Adipocyte (in vitro differentiated cells): ENCODE results near the gene ERLIN1.
A peak's percentile ranks its signal among the peaks of the same experiment; 100 is the strongest.

Experiments
- DNase-seq: peaks from one replicate; pipeline ENCODE4 v3.0.0-alpha.2; 2015; ENCODE audit warnings: low read depth
- H3K27me3 ChIP-seq: replicated peaks from 2 replicates; pipeline ENCODE4 v1.7.0; 2013; ENCODE audit warnings: mild to moderate bottlenecking, low read length, moderate library complexity; ENCODE audit not compliant: control insufficient read depth, insufficient read depth
- H3K36me3 ChIP-seq: 2 replicates; pipeline ENCODE4 v1.7.0; 2013; ENCODE audit warnings: low read length, mild to moderate bottlenecking, moderate library complexity; ENCODE audit not compliant: control insufficient read depth, insufficient read depth, severe bottlenecking
- H3K4me1 ChIP-seq: 2 replicates; pipeline ENCODE4 v1.7.0; 2013; ENCODE audit warnings: mild to moderate bottlenecking, low read length, moderate library complexity; ENCODE audit not compliant: control insufficient read depth, insufficient read depth
- H3K4me3 ChIP-seq: 2 replicates; pipeline ENCODE4 v1.7.0; 2013; ENCODE audit warnings: mild to moderate bottlenecking, low read length, moderate library complexity
- H3K9ac ChIP-seq: 2 replicates; pipeline ENCODE4 v1.7.0; 2013; ENCODE audit warnings: mild to moderate bottlenecking, low read length, moderate library complexity
- H3K9me3 ChIP-seq: 2 replicates; pipeline ENCODE4 v1.7.0; 2013; ENCODE audit warnings: mild to moderate bottlenecking, low read length, moderate library complexity; ENCODE audit not compliant: control insufficient read depth

The ERLIN1 gene

DNA sequence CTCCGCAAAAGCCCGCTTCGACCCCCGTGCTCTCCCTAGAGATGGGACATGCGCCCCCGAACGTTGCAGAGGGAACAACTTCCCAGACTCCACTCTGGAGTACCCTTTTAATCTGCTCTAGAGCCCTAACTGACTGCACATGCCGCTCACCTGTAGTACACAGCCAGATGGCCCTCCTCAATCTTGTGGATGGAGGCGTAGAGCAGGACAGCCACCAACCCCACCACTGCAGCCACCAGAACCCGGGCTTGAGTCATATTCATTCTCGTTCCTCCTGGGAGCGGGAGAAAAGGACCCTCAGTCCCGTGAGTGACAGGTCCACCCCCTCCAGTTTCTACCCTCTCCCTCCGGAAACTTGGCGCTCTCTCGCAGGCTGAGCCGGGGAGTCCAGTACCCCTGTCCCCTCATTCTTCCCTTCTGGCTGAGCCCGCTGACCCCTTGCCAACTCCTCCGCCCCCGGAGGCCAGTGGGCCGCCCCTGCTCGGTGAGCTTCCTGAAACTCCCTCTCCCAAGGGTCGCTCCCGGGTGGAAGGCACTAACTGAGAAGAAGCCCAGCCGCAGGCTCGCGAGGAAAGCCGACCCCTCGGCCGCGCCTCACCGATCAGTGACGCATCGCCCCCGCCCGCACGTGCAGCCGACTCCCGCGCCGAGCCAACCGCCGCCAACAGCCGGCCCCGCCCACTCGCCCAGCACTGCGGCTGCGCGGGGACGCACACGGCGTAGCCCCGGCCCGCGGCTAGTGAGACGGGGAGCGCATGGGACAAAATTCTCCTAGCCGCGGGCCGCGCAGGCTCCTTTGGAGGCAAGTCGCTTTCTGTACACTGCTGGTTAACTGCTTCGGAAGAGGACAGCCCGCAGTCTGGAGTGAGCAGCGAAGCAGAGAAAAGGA is at the start of gene ERLIN1:
Gene ERLIN1, minus strand, starts transcription at position 666 of the 889 bp plus-strand sequence. Its CDS starts 403 bp downstream, at position 263.
- Histone ChIP-seq H3K36me3 (peaks cover 25% of the 10 kb centered on the region), H3K27me3 (no peaks in the 10 kb centered on the region), H3K9me3 (no peaks in the 10 kb centered on the region), H3K4me3 (peak within 1 kb of the TSS; percentile 86), H3K9ac (peak within 1 kb of the TSS; percentile 88), H3K4me1 (peaks cover 42% of the 10 kb centered on the region)
- peak; percentile 98 for DNase-seq

DNA sequence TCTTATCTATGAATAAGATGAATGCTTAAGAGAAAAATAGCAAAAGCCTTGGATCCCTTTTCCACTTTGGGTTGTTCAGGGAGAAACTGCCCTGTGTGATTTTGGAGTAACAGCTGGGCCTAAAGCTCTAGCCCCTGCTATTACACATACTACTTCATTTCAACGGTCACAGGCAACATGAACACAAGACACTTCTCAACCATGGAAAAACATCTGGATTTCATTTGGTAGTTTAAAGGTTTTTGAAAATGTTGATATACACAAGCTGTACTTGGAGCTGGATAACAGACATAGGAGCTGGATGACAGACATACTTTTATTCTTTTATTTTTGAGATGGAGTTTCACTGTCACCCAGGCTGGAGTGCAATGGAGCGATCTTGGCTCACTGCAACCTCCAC is 46.3 kb upstream of the ERLIN1 start:
- peak; percentile 79 for DNase-seq
- peaks cover 16% of the 10 kb centered on the region for H3K4me1 ChIP-seq

DNA sequence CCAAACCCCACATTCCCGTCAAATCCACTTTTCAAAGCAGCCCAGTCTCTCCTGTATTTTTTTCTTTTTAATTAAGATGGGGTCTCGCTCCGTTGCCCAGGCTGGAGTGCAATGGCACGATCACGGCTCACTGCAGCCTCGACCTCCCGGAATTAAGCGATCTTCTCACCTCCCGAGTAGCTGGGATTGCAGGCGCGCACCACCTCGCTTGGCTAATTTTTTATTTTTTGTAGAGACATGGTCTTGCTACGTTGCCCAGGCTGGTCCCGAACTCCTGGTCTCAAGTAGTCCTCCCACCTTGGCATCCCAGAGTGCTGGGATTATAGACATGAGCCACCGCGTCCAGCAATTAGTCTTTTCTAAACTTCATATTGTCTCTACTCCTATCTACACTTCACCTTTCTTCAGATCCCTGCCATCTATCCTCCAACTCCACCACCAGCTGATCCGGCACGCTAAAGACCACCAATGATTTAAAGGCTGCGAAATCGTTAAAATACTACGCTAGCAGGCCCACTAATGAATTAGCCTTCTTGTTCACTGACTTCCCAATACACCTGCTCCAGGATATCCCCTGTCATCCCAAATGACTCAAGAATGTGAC is 44.1 kb upstream of the ERLIN1 start:
- H3K4me1 ChIP-seq = peaks cover 16% of the 10 kb centered on the region
- H3K4me3 ChIP-seq = peak overlapping the region; percentile 97
- DNase-seq = no peak
- no peaks in the 10 kb centered on the region for H3K9me3 ChIP-seq
- peaks cover 41% of the 10 kb centered on the region for H3K36me3 ChIP-seq
- peak overlapping the region; percentile 94 for H3K9ac ChIP-seq
- H3K27me3 ChIP-seq = no peaks in the 10 kb centered on the region

More for the DNA sequence above, 46.3 kb upstream of the ERLIN1 start:
- Histone ChIP-seq H3K27me3 (no peaks in the 10 kb centered on the region), H3K4me3 (no peak overlapping the region), H3K9ac (no peak overlapping the region), H3K9me3 (no peaks in the 10 kb centered on the region), H3K36me3 (peaks cover 51% of the 10 kb centered on the region)

DNA sequence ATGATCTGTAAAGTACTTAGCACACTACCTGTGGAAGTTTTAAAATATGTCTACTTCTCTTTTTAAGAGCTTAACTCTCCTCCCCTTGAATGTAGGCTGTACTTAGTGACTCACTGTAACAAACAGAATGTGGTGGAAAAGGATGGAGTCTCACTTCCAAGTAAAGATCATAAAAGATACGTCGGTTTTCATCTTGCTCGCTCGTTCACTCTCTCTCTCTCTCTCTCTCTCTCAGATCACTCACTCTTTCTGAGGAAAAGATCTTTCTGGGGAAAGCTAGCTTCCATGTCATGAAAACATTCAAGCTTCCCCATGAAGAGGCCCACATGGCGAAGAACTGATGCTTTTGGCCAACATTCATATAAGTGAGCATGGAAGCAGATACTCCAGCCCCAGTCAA is 38.0 kb upstream of the ERLIN1 start:
- peaks cover 68% of the 10 kb centered on the region for H3K36me3 ChIP-seq
- H3K27me3 ChIP-seq = no peaks in the 10 kb centered on the region
- no peak overlapping the region for H3K9ac ChIP-seq
- no peaks in the 10 kb centered on the region for H3K9me3 ChIP-seq
- peaks cover 10% of the 10 kb centered on the region for H3K4me1 ChIP-seq
- no peak for DNase-seq
- no peak overlapping the region for H3K4me3 ChIP-seq

DNA sequence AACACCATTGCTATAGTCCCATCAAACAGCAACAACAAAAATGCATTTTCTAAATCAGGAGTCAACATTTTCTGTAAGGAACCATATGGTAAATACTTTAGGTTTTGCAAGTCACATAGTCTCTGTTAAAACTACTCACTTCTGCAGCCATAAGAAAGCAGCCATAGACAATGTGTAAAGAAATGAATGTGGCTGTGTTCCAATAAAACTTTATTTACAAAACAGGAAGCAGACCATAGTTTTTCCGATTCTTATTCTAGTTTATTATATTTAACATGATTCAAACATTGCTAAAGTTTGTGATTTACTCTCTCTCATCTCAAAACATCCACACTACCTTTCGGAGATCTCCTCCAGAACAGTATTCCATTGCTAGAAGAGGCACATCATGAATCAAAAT is 36.7 kb upstream of the ERLIN1 start:
- no peak for DNase-seq
- Histone ChIP-seq H3K9ac (no peak overlapping the region), H3K9me3 (no peaks in the 10 kb centered on the region), H3K4me3 (no peak overlapping the region), H3K4me1 (no peaks in the 10 kb centered on the region), H3K36me3 (peaks cover 82% of the 10 kb centered on the region), H3K27me3 (no peaks in the 10 kb centered on the region)

DNA sequence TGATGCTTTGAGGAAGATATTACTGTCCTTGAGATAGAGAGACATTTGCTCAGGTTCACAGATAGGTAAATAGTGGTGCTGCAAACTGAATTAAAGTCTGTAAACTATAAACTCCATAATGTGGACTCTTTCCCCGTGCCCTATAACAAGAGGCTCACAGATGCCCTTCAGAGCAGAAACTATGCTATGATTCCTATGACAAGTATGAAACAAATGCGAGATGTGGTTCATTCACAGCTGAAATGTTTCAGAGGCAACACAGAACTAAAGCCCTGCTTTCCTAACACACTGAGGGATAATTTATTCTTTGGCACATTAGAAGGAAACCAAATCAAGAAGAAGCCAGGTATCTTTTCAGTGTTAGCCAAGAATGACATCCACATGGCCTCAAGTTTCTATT is 30.2 kb upstream of the ERLIN1 start:
- DNase-seq = peak; percentile 45
- H3K27me3 ChIP-seq = no peaks in the 10 kb centered on the region
- no peaks in the 10 kb centered on the region for H3K9me3 ChIP-seq
- peaks cover 94% of the 10 kb centered on the region for H3K36me3 ChIP-seq
- H3K4me3 ChIP-seq = no peak overlapping the region
- H3K9ac ChIP-seq = no peak overlapping the region
- H3K4me1 ChIP-seq = no peaks in the 10 kb centered on the region

DNA sequence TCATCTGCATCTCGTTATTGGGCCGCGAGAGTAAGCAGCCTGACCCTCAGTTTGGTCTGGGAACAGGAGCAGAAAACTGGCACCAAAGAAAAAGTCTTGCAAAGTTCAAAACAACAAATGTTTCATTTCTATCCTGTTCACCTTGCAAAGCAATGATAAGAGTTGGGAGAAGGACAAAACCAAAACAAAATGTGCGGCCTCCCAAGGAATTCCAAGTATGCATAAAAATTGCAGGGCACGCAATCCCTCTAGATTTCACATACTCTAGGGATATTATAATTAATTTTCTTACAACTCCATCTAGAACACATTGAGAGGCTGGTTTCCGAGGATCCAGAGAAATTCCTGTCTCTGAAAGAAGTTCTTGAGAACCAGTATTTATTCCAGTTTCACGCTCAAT is 23.5 kb upstream of the ERLIN1 start:
- no peak overlapping the region for H3K4me3 ChIP-seq
- peak overlapping the region; percentile 58 for H3K9ac ChIP-seq
- no peaks in the 10 kb centered on the region for H3K9me3 ChIP-seq
- peaks cover 20% of the 10 kb centered on the region for H3K4me1 ChIP-seq
- H3K36me3 ChIP-seq = peaks cover 64% of the 10 kb centered on the region
- H3K27me3 ChIP-seq = no peaks in the 10 kb centered on the region
- peak; percentile 71 for DNase-seq

DNA sequence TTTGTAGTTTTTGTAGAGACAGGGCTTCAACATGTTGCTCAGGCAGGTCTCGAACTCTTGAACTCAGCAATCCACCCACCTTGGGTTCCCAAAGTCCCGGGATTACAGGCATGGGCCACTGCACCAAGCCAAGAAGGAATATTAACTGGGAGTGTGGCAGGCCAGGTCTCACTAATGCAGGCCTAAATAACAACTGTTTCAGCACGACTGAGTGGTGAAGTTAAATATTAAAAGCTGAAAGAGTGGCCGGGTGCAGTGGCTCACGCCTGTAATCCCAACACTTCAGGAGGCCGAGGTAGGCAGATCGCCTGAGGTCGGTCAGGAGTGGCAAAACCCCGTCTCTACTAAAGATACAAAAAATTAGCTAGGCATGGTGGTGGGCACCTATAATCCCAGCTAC is 22.4 kb upstream of the ERLIN1 start:
- DNase-seq = no peak
- Histone ChIP-seq H3K36me3 (peaks cover 66% of the 10 kb centered on the region), H3K27me3 (no peaks in the 10 kb centered on the region), H3K4me3 (no peak overlapping the region), H3K9ac (no peak overlapping the region), H3K9me3 (no peaks in the 10 kb centered on the region), H3K4me1 (peaks cover 20% of the 10 kb centered on the region)

DNA sequence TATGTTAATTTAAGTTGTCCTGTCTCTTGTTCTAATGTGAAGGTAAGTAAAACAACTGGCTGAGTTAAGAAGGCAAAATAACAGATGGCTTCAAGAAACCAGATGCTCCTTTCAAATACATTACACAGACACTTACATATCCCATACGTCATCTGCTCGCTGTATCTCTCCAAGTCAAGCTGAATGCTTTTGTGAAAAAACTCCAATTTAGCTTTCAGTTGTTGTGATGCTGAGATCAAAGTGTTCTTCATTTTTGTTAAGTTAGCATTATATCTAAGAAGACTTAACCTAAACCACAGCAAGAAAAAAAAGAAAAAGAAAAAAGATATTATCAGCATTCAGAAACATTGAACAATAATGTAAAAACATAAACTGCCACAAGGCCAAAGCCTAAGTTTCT is 18.5 kb upstream of the ERLIN1 start:
- H3K4me3 ChIP-seq = no peak overlapping the region
- H3K4me1 ChIP-seq = peaks cover 16% of the 10 kb centered on the region
- H3K36me3 ChIP-seq = peaks cover 79% of the 10 kb centered on the region
- H3K9me3 ChIP-seq = no peaks in the 10 kb centered on the region
- no peak for DNase-seq
- H3K9ac ChIP-seq = no peak overlapping the region
- no peaks in the 10 kb centered on the region for H3K27me3 ChIP-seq

DNA sequence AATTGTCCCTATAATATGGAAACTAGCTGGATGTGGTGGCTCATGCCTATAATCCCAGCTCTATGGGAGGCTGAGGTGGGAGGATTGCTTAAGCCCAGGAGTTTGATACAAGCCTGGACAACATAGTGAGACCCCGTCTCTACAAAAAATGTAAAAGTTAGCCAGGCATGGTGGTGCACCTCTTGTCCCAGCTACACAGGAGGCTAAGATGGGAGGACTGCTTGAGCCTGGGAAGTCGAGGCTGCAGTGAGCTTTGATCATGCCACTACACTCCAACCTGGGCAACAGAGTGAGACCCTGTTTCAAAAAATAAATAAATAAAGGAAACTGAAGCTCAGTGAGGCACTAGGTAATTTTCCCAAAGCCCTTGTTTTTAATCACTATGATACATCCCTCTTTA is 15.7 kb upstream of the ERLIN1 start:
- DNase-seq = no peak
- no peaks in the 10 kb centered on the region for H3K9me3 ChIP-seq
- H3K9ac ChIP-seq = no peak overlapping the region
- no peaks in the 10 kb centered on the region for H3K27me3 ChIP-seq
- H3K4me1 ChIP-seq = no peaks in the 10 kb centered on the region
- H3K4me3 ChIP-seq = no peak overlapping the region
- peaks cover 88% of the 10 kb centered on the region for H3K36me3 ChIP-seq

DNA sequence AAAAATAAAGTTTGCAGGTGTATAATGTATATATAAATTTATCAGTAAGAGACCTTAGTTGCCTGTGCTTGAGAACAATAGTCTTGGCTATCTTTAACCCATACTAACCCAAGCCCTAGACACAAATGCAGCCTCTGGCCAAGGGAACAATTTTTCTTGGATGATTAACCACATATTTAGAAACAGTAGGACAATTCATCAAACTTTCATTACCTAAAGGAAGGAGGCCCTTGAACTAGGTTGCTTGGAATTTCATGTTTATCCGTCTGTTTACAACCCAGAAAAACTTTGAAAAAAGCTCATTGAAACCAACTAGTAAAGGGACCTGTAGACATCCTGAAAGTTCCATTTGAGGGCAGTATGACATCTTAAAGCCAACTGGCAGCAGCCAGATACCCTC is 8.9 kb upstream of the ERLIN1 start:
- peaks cover 88% of the 10 kb centered on the region for H3K36me3 ChIP-seq
- H3K27me3 ChIP-seq = no peaks in the 10 kb centered on the region
- H3K4me1 ChIP-seq = peaks cover 9% of the 10 kb centered on the region
- no peak for DNase-seq
- no peaks in the 10 kb centered on the region for H3K9me3 ChIP-seq
- no peak overlapping the region for H3K9ac ChIP-seq
- no peak overlapping the region for H3K4me3 ChIP-seq
